ENCODE data around the gene CNTN4.

The CNTN4 gene

GRCh38 chr3:2661078-2661477 is 562.4 kb downstream of the CNTN4 start:
- no peak for DNase-seq (ENCODE audit: low read depth)
- no peak overlapping the region for H3K4me3 ChIP-seq (ENCODE audit: low read depth, low read length)
- no peak for TF ChIP-seq CTCF (IDR thresholded peaks at IDR 0.05; ENCODE audit: low read depth, low read length, missing control alignments)

- H3K4me3 ChIP-seq (ENCODE audit: low read depth, low read length): no peak overlapping the region
- DNase-seq (ENCODE audit: low read depth): no peak
- no peak for TF ChIP-seq CTCF (IDR thresholded peaks at IDR 0.05; ENCODE audit: low read depth, low read length, missing control alignments)
These were observed 578.8 kb downstream of the CNTN4 start for GRCh38 chr3:2677501-2677900.

- TF ChIP-seq CTCF (IDR thresholded peaks at IDR 0.05; ENCODE audit: low read depth, low read length, missing control alignments): no peak
- no peak for DNase-seq (ENCODE audit: low read depth)
- H3K4me3 ChIP-seq (ENCODE audit: low read depth, low read length): no peak overlapping the region
These were observed 581.6 kb downstream of the CNTN4 start for GRCh38 chr3:2680236-2680635.

GRCh38 chr3:2684046-2684445 is 585.4 kb downstream of the CNTN4 start:
- TF ChIP-seq CTCF (IDR thresholded peaks at IDR 0.05; ENCODE audit: low read depth, low read length, missing control alignments): no peak
- DNase-seq (ENCODE audit: low read depth): no peak
- H3K4me3 ChIP-seq (ENCODE audit: low read depth, low read length): no peak overlapping the region

- TF ChIP-seq CTCF (IDR thresholded peaks at IDR 0.05; ENCODE audit: low read depth, low read length, missing control alignments): no peak
- no peak for DNase-seq (ENCODE audit: low read depth)
- no peak overlapping the region for H3K4me3 ChIP-seq (ENCODE audit: low read depth, low read length)
These were observed 588.3 kb downstream of the CNTN4 start for GRCh38 chr3:2686816-2687502.

GRCh38 chr3:2697589-2697988 is 598.9 kb downstream of the CNTN4 start:
- no peak for DNase-seq (ENCODE audit: low read depth)
- no peak overlapping the region for H3K4me3 ChIP-seq (ENCODE audit: low read depth, low read length)
- TF ChIP-seq CTCF (IDR thresholded peaks at IDR 0.05; ENCODE audit: low read depth, low read length, missing control alignments): no peak

- TF ChIP-seq CTCF (IDR thresholded peaks at IDR 0.05; ENCODE audit: low read depth, low read length, missing control alignments): no peak
- DNase-seq (ENCODE audit: low read depth): no peak
- no peak overlapping the region for H3K4me3 ChIP-seq (ENCODE audit: low read depth, low read length)
These were observed 602.8 kb downstream of the CNTN4 start for GRCh38 chr3:2701471-2701870.
